T-cell (primary cell): ENCODE results near the gene CSGALNACT2. TPM values are rescaled to one million over a fixed set of nuclear protein-coding genes. Genes with fewer than 3 reads are reported as not detected.

Experiments
- ATAC-seq, 4 experiments: fragments of 200-7000 bp in 3 of 4; fragments of 150-1000 bp in 1 of 4; cut with Tn5 transposase; replicated peaks in 1 of 4; 1 replicate in 3 of 4; 2 replicates in 1 of 4; pipeline ENCODE4 v1.10.0; 2021; ENCODE audit warnings: moderate library complexity in 3 of 4, mild to moderate bottlenecking in 2 of 4, moderate number of reproducible peaks in 1 of 4
- CTCF ChIA-PET, 2 donors: fragments of 300-600 bp; sonication (Branson Sonifier 250); formaldehyde crosslinking; loops; one replicate each; lab custom pipeline; 2022; ENCODE audit warnings: antibody characterized with exemption in 2 of 2; lab: Charles Lee
- POLR2A ChIA-PET, 2 donors: fragments of 300-600 bp; sonication (Branson Sonifier 250); formaldehyde crosslinking; loops; one replicate each; lab custom pipeline; 2022; ENCODE audit warnings: antibody characterized with exemption in 2 of 2; lab: Charles Lee
- DNase-seq, 35 experiments: peaks; one replicate each; pipeline versions ENCODE4 v3.0.0 to v3.0.0-alpha.2; 2013 to 2023
- H3K27ac ChIP-seq: one replicate; pipeline ENCODE4 v1.5.1; 2013; ENCODE audit warnings: low read length
- H3K27me3 ChIP-seq, 2 experiments: replicated peaks in 1 of 2; 1 replicate in 1 of 2; 2 replicates in 1 of 2; pipeline versions ENCODE4 v1.6.1 to v1.7.0; 2013; ENCODE audit warnings: low read length in 1 of 2, mixed read lengths in 1 of 2; ENCODE audit not compliant: control insufficient read depth in 2 of 2, insufficient read depth in 2 of 2; ENCODE audit errors: extremely low read depth in 1 of 2
- H3K36me3 ChIP-seq, 2 donors: 1 replicate in 1 of 2; 2 replicates in 1 of 2; pipeline versions ENCODE4 v1.6.1 to v1.7.0; 2013; ENCODE audit warnings: low read length in 1 of 2; ENCODE audit not compliant: control insufficient read depth in 2 of 2, insufficient read depth in 1 of 2; ENCODE audit errors: extremely low read depth in 1 of 2
- H3K4me1 ChIP-seq, 2 experiments: 1 replicate in 1 of 2; 2 replicates in 1 of 2; pipeline versions ENCODE4 v1.6.1 to v1.7.0; 2013; ENCODE audit warnings: low read length in 2 of 2, mixed read lengths in 1 of 2; ENCODE audit not compliant: insufficient read depth in 2 of 2, control insufficient read depth in 1 of 2; ENCODE audit errors: extremely low read depth in 1 of 2
- H3K4me3 ChIP-seq, 2 donors: 1 replicate in 1 of 2; 2 replicates in 1 of 2; pipeline versions ENCODE4 v1.5.1 to v1.7.0; 2013; ENCODE audit warnings: mild to moderate bottlenecking in 2 of 2, low read length in 1 of 2, moderate library complexity in 1 of 2; ENCODE audit not compliant: control insufficient read depth in 1 of 2; ENCODE audit errors: extremely low read depth in 1 of 2
- H3K9me3 ChIP-seq: 2 replicates; pipeline ENCODE4 v1.7.0; 2013
- H3K27ac Mint-ChIP-seq, 2 donors: one replicate each; pipeline ENCODE4 v1.8.0; 2020 to 2021; ENCODE audit warnings: mild to moderate bottlenecking in 2 of 2, mixed read lengths in 2 of 2
- H3K27me3 Mint-ChIP-seq, 2 donors: one replicate each; pipeline ENCODE4 v1.8.0; 2021 to 2022; ENCODE audit warnings: mixed read lengths in 2 of 2
- H3K36me3 Mint-ChIP-seq: one replicate; pipeline ENCODE4 v1.8.0; 2021; ENCODE audit warnings: mixed read lengths
- H3K4me1 Mint-ChIP-seq, 3 donors: one replicate each; pipeline ENCODE4 v1.8.0; 2020 to 2022; ENCODE audit warnings: mixed read lengths in 3 of 3, mild to moderate bottlenecking in 1 of 3
- H3K4me3 Mint-ChIP-seq, 3 donors: one replicate each; pipeline ENCODE4 v1.8.0; 2020 to 2022; ENCODE audit warnings: mild to moderate bottlenecking in 3 of 3, mixed read lengths in 3 of 3, moderate library complexity in 3 of 3
- H3K9me3 Mint-ChIP-seq, 3 donors: one replicate each; pipeline ENCODE4 v1.8.0; 2020 to 2022; ENCODE audit warnings: mixed read lengths in 3 of 3
- WGBS: methylation state at CpG from one replicate; pipeline ENCODE4 v1.1.5; 2013; ENCODE audit warnings: missing lambda C conversion rate; ENCODE audit not compliant: insufficient coverage; 5-methylcytosine and 5-hydroxymethylcytosine counted together
- total RNA-seq, 35 experiments: library from RNA in 6 of 35; stranded (reverse) in 6 of 35; fragments of 120-200 nt in 1 of 35; gene quantifications; one replicate each; pipeline versions ENCODE4 v1.2.1 to v1.2.4 and lab custom pipeline; 2013 to 2026

CSGALNACT2 gene
- total RNA-seq, 5 donors from 2014 or later (not counting 1 experiment from before 2014, with no cell fraction given) = 36.5 to 46.1 (median 41.9) TPM

- ATAC-seq = no peak
- Mint-ChIP-seq H3K4me3 (no peak overlapping the region), H3K27me3 (peaks cover 8 to 11% of the 10 kb centered on the region in 2 donors), H3K27ac (peak overlapping the region in 1 of 2 donors; percentile 58), H3K36me3 (no peaks in the 10 kb centered on the region), H3K9me3 (no peaks in the 10 kb centered on the region), H3K4me1 (peaks cover 13 to 26% (median 19%) of the 10 kb centered on the region in 3 donors)
- Histone ChIP-seq H3K4me3 (no peak overlapping the region), H3K9me3 (no peaks in the 10 kb centered on the region), H3K27ac (no peak overlapping the region), H3K27me3 (peaks cover under 1 to 25% of the 10 kb centered on the region in 2 experiments), H3K4me1 (peaks cover 5 to 33% of the 10 kb centered on the region in 2 experiments), H3K36me3 (no peaks in the 10 kb centered on the region)
- ChIA-PET CTCF (interaction anchor here in 1 of 2 donors (0.5 kb wide), 1 partner anchor 125 kb away, joined by 3 read pairs; no protein-coding TSS in a partner anchor), POLR2A (no interaction called here)
- 94% methylated on average over 12 of the region's 19 CpGs for WGBS
- peak in 3 of 35 experiments; percentile 1 to 22 (median 2) for DNase-seq
Measured at GRCh38 chr10:43233601-43234430, 95.6 kb downstream of the CSGALNACT2 start.

- peaks cover 1 to 4% (median 2%) of the 10 kb centered on the region in 3 donors for H3K9me3 Mint-ChIP-seq
- Histone ChIP-seq H3K27ac (no peak overlapping the region), H3K4me3 (no peak overlapping the region), H3K27me3 (peaks cover 0 to 22% of the 10 kb centered on the region in 2 experiments), H3K4me1 (peaks cover 5 to 29% of the 10 kb centered on the region in 2 experiments), H3K9me3 (no peaks in the 10 kb centered on the region), H3K36me3 (no peaks in the 10 kb centered on the region)
- H3K4me1 Mint-ChIP-seq = peaks cover 9 to 23% (median 16%) of the 10 kb centered on the region in 3 donors
- H3K4me3 Mint-ChIP-seq = no peak overlapping the region
- CTCF ChIA-PET = interaction anchor here in 1 of 2 donors (0.5 kb wide), 1 partner anchor 124 kb away, joined by 3 read pairs; no protein-coding TSS in a partner anchor
- H3K27me3 Mint-ChIP-seq = peaks cover 8% of the 10 kb centered on the region in 2 donors
- POLR2A ChIA-PET = no interaction called here
- WGBS = 86% methylated on average over 9 of the region's 9 CpGs
- no peaks in the 10 kb centered on the region for H3K36me3 Mint-ChIP-seq
- peak overlapping the region in 1 of 2 donors; percentile 58 for H3K27ac Mint-ChIP-seq
- no peak for ATAC-seq
- peak in 1 of 35 experiments; percentile 1 for DNase-seq
Measured at GRCh38 chr10:43234471-43235041, 96.3 kb downstream of the CSGALNACT2 start.

Other genes with a start within 250 kb of the CSGALNACT2 start
- gene RET, start 61.4 kb upstream of the CSGALNACT2 start, total RNA-seq = under 1 TPM in 3 of 5 donors, not detected in 2; 0.13 to 0.25 (median 0.15) TPM
- gene RASGEF1A, start 128.6 kb downstream of the CSGALNACT2 start, total RNA-seq = 1 to 10 TPM; 2.2 to 6.9 (median 5.6) TPM
- not detected for gene FXYD4, start 233.2 kb downstream of the CSGALNACT2 start, total RNA-seq